ENCODE data around the gene LRMDA.

DNA sequence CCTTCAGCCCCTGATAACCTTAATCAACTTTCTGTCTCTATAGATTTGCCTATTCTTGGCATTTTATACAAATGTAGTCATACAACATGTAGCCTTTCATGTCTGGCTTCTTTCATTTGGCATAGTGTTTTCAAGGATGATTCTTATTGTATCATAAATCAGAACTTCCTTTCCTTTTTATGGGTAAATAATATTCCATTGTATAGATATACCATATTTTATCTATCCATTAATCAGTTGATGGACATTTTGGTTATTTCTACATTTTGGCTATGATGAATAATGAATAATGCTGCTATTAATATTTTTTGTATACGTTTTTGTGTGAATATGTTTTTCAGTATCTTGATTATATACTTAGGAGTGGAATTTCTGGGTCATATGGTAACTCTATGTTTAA lies 720.8 kb downstream of the LRMDA start:
- TF ChIP-seq, protein P1, sequence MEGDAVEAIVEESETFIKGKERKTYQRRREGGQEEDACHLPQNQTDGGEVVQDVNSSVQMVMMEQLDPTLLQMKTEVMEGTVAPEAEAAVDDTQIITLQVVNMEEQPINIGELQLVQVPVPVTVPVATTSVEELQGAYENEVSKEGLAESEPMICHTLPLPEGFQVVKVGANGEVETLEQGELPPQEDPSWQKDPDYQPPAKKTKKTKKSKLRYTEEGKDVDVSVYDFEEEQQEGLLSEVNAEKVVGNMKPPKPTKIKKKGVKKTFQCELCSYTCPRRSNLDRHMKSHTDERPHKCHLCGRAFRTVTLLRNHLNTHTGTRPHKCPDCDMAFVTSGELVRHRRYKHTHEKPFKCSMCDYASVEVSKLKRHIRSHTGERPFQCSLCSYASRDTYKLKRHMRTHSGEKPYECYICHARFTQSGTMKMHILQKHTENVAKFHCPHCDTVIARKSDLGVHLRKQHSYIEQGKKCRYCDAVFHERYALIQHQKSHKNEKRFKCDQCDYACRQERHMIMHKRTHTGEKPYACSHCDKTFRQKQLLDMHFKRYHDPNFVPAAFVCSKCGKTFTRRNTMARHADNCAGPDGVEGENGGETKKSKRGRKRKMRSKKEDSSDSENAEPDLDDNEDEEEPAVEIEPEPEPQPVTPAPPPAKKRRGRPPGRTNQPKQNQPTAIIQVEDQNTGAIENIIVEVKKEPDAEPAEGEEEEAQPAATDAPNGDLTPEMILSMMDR (optimal IDR thresholded peaks at IDR 0.05 in 1 of 3, IDR thresholded peaks at IDR 0.05 in 1 of 3, conservative IDR thresholded peaks at IDR 0.05 in 1 of 3; ENCODE audit: extremely low read depth in 1 of 3, insufficient read depth in 2 of 3, low read length in 3 of 3), result no peak
- no peak for TF ChIP-seq EZH2 (IDR thresholded peaks at IDR 0.05; ENCODE audit: low read length)

Measured in keratinocyte (primary cell).